ENCODE data around the gene CFAP221.

Gene CFAP221

GRCh38 chr2:119638246-119638645 lies 94.0 kb downstream of the CFAP221 start:
- H2AFZ ChIP-seq (ENCODE audit: low read length): no peak overlapping the region
- H3K4me2 ChIP-seq (ENCODE audit: low read depth, low read length, poor library complexity, severe bottlenecking): no peak overlapping the region
- no peaks in the 10 kb centered on the region for H3K36me3 ChIP-seq (ENCODE audit: insufficient read depth, low read length)
- H3K9me2 ChIP-seq (replicated peaks; ENCODE audit: low read depth, low read length): no peaks in the 10 kb centered on the region
- no peaks in the 10 kb centered on the region for H3K27me3 ChIP-seq (ENCODE audit: insufficient read depth, low read length, poor library complexity, severe bottlenecking)
- H3K9ac ChIP-seq (ENCODE audit: low read depth, low read length, poor library complexity, severe bottlenecking): no peak overlapping the region
- no peaks in the 10 kb centered on the region for H4K20me1 ChIP-seq (ENCODE audit: insufficient read depth, low read length, poor library complexity, severe bottlenecking)
- H3F3A ChIP-seq (ENCODE audit: low read depth): no peaks in the 10 kb centered on the region
- TF ChIP-seq EZH2phosphoT487 (IDR thresholded peaks at IDR 0.05; ENCODE audit: borderline replicate concordance): no peak
- TF ChIP-seq CTCF (conservative IDR thresholded peaks at IDR 0.05; ENCODE audit: low read length): no peak
- no peaks in the 10 kb centered on the region for H3K9me3 ChIP-seq (ENCODE audit: insufficient read depth, low read depth, low read length)
- H3K4me1 ChIP-seq (ENCODE audit: insufficient read depth, low read length, poor library complexity, severe bottlenecking): no peaks in the 10 kb centered on the region
- H3K4me3 ChIP-seq (ENCODE audit: low read length, poor library complexity, severe bottlenecking): no peak overlapping the region
- no peaks in the 10 kb centered on the region for H3K79me2 ChIP-seq (ENCODE audit: insufficient read depth, low read length)

GRCh38 chr2:119638685-119639554 lies 94.7 kb downstream of the CFAP221 start:
- Histone ChIP-seq H3K36me3 (ENCODE audit: insufficient read depth, low read length) (no peaks in the 10 kb centered on the region), H2AFZ (ENCODE audit: low read length) (no peak overlapping the region), H3K4me1 (ENCODE audit: insufficient read depth, low read length, poor library complexity, severe bottlenecking) (no peaks in the 10 kb centered on the region), H3K9me2 (replicated peaks; ENCODE audit: low read depth, low read length) (no peaks in the 10 kb centered on the region), H3K9me3 (ENCODE audit: insufficient read depth, low read depth, low read length) (no peaks in the 10 kb centered on the region), H3K27me3 (ENCODE audit: insufficient read depth, low read length, poor library complexity, severe bottlenecking) (no peaks in the 10 kb centered on the region), H3K79me2 (ENCODE audit: insufficient read depth, low read length) (no peaks in the 10 kb centered on the region), H4K20me1 (ENCODE audit: insufficient read depth, low read length, poor library complexity, severe bottlenecking) (no peaks in the 10 kb centered on the region), H3K4me3 (ENCODE audit: low read length, poor library complexity, severe bottlenecking) (no peak overlapping the region), H3K4me2 (ENCODE audit: low read depth, low read length, poor library complexity, severe bottlenecking) (no peak overlapping the region), H3F3A (ENCODE audit: low read depth) (no peaks in the 10 kb centered on the region), H3K9ac (ENCODE audit: low read depth, low read length, poor library complexity, severe bottlenecking) (no peak overlapping the region)
- TF ChIP-seq EZH2phosphoT487 (IDR thresholded peaks at IDR 0.05; ENCODE audit: borderline replicate concordance): no peak
- no peak for TF ChIP-seq CTCF (conservative IDR thresholded peaks at IDR 0.05; ENCODE audit: low read length)

GRCh38 chr2:119641562-119642258 lies 97.5 kb downstream of the CFAP221 start:
- Histone ChIP-seq H3K4me2 (ENCODE audit: low read depth, low read length, poor library complexity, severe bottlenecking) (no peak overlapping the region), H3F3A (ENCODE audit: low read depth) (no peaks in the 10 kb centered on the region), H3K79me2 (ENCODE audit: insufficient read depth, low read length) (no peaks in the 10 kb centered on the region), H3K4me3 (ENCODE audit: low read length, poor library complexity, severe bottlenecking) (no peak overlapping the region), H3K27me3 (ENCODE audit: insufficient read depth, low read length, poor library complexity, severe bottlenecking) (no peaks in the 10 kb centered on the region), H2AFZ (ENCODE audit: low read length) (peak overlapping the region; percentile 67; the same call in 1 of the 2 replicates), H3K9me2 (replicated peaks; ENCODE audit: low read depth, low read length) (no peaks in the 10 kb centered on the region), H3K9me3 (ENCODE audit: insufficient read depth, low read depth, low read length) (no peaks in the 10 kb centered on the region), H3K36me3 (ENCODE audit: insufficient read depth, low read length) (no peaks in the 10 kb centered on the region), H3K4me1 (ENCODE audit: insufficient read depth, low read length, poor library complexity, severe bottlenecking) (no peaks in the 10 kb centered on the region), H4K20me1 (ENCODE audit: insufficient read depth, low read length, poor library complexity, severe bottlenecking) (no peaks in the 10 kb centered on the region), H3K9ac (ENCODE audit: low read depth, low read length, poor library complexity, severe bottlenecking) (no peak overlapping the region)
- no peak for TF ChIP-seq EZH2phosphoT487 (IDR thresholded peaks at IDR 0.05; ENCODE audit: borderline replicate concordance)
- peak; percentile 98 for TF ChIP-seq CTCF (conservative IDR thresholded peaks at IDR 0.05; ENCODE audit: low read length)
